NCI-H345 treated with DMSO at 0.1 percent for 48 hours (cell line): ENCODE data around the gene EXOC3.
A peak's percentile ranks its signal among the peaks of the same experiment; 100 is the strongest.
"Not testable (repeated sequence)": the region's sequence is repeated elsewhere in the genome, so short reads cannot be mapped to it uniquely, and the experiment has no call there.

ENCODE experiments used
- DNase-seq: peaks from one replicate; lab custom pipeline; 2025; ENCODE audit not compliant: unreplicated experiment; lab: John Stamatoyannopoulos, UW

The EXOC3 gene

DNA sequence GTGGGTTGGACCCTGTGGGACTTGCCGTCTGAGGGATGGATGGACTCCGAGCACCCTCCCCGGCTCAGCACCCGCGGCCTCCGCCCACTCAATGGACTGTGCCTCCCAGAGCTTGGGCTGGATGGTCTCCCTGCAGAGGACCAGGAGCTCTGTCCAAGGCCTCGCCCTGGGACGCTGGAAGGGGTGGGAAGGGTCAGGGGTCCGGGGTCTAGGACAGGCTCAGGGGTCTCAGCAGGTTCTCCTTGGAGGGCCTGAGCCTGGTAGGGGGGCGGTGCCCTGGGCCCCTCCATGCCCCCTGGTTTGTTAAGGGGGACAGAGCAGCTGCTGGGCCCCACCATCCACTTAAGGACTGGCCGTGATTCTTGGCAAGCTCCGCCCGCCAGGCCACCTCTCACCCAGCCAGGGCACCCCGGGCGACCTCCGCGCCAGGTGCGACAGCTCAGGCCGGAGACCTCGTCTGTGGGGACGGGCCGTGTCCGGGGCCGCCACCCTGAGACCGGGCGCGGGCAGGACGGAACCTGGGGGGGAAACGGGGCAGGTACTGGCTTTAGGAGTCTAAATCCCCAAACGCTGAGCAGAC is 29.2 kb downstream of the EXOC3 start:
- no peak for DNase-seq

DNA sequence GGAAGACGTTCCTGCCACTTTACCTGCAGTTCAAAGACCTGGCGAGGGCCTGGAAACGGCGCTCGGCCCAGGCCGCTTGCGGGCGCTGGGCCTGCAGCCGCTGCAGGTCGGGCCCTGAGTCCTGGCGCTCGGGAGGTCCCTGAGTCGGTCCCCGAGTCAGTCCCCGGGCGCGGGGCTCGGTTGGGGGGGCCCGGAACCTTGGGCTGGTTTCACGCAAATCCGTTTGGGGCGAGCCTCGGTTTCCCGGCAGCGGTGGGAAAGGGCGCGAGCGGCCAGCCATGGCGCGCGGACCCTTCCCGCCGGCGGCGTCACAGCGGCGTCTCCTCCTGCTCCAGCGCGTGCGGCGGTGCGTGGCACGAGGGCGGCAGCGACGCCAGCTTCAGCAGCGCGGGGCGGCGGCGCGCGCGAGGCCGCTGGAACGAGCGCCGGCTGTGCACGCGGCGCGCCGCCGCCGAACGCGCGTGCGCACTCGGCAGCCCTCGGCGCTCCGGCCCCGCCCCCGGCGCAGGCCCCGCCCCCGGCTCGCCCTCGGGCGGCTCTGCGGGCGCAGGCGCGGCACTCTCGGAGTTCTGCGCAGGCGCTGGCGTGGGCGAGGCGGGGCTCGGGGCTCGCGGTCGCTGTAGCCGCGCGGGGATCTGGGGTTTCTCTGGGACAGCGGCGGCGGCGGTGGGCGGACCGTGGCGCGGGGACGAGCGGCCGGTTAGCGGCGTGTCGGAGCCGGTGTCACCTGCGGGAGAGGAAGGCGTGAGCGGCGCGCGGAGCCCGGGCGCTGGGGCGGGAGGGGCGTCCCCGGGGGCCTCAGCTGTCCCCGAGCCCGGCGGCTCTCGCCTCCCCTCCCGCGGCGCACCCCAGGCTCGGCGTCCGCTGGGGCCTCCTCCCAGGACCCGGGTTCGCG is 29.9 kb downstream of the EXOC3 start:
- DNase-seq = peak; percentile 43

DNA sequence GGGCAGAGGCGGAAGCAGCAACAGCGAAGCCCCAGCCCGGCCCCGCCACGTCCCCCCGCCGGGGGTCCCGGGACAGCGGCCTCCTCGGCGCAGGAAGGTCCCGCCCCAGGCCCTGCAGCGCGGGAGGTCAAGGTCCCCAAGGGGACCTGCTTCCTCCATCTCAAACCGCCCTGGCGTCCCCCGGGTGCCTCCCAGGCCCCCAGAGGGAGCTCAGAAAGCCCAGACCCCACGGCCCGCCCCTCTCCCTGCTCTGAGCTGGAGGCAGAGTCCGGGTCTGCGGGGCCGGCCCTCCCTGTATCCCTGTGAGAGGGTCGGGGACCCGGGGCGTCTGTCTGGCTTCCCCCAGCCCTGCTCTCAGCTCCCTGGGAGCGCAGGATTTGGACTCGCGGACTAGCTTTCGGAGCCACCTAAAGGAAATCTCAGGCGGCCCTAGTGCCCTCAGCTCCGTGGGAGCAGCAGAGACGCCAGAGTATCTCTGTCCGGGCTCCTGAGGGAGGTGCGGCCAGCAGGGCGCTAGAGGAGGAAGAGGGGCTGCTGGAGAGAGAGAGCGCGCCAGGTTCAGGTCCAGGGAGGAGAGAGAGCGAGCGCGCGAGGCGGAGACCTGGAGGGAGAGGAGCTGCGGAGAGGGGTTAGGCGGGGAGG is 30.7 kb downstream of the EXOC3 start:
- DNase-seq = no peak

DNA sequence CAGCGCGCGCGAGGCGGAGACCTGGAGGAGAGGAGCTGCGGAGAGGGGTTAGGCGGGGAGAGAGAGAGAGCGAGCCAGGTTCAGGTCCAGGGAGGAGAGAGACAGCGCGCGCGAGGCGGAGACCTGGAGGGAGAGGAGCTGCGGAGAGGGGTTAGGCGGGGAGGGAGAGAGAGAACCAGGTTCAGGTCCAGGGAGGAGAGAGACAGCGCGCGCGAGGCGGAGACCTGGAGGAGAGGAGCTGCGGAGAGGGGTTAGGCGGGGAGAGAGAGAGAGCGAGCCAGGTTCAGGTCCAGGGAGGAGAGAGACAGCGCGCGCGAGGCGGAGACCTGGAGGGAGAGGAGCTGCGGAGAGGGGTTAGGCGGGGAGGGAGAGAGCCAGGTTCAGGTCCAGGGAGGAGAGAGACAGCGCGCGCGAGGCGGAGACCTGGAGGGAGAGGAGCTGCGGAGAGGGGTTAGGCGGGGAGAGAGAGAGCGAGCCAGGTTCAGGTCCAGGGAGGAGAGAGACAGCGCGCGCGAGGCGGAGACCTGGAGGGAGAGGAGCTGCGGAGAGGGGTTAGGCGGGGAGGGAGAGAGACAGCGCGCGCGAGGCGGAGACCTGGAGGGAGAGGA is 31.4 kb downstream of the EXOC3 start:
- not testable (repeated sequence) for DNase-seq

DNA sequence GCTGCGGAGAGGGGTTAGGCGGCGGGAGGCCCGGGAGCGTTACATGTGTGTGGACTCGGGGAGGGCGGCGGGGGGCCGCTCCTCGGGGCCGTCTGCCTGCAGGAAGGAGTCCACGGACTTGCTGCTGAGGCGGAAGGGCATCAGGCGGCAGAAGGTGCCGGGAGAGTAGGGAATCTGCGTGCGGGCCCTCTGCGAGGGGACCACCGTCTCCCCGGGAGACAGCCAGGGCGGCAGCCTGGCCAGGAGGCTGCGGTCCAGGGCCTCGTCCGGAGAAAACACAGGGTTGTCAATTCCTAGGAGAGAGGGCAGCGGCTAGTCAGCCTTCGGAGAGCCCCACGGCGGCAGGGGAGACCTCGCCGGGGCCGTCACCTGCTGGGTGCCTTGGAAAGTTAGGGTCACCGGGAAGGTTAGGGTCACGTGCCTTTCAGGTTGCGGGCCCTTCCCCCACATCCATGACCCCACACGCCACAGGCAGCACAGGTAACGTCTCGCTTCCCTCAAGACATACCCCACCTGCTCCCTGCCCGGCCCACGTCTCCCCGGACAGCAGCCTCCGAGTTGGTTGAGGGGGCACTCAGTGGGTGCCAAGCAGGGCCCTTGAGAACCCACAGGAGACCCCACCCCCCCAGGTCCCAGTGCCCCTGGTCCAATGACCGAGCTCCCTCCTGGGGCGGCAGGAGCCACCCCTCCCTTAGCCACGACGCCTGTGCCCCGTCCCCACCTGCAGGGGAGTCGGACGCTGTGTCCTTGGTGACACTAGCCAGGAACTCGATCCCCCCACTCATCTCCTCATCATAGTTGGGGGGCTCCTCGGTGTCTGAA is 32.1 kb downstream of the EXOC3 start:
- DNase-seq = no peak

DNA sequence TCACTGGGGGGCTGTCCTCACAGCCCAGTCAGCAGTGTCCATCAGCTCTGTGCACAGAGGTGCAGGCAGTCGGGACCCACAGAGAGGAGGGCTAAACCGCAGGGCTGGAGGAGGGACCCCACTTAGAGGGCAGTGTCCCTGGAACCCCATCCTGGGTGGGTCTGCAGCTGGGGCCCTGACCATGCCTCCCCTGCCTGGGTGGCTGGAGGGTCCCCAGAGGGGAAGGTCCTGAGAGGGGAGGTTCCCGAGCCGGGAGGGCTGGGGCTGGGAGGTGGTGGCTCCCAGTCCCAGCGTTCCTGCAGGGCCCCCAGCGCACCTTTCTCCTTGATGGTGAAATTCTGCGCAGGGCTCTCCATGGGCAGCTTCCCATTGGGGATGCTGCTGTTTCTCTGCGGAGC is 32.7 kb downstream of the EXOC3 start:
- DNase-seq = no peak

DNA sequence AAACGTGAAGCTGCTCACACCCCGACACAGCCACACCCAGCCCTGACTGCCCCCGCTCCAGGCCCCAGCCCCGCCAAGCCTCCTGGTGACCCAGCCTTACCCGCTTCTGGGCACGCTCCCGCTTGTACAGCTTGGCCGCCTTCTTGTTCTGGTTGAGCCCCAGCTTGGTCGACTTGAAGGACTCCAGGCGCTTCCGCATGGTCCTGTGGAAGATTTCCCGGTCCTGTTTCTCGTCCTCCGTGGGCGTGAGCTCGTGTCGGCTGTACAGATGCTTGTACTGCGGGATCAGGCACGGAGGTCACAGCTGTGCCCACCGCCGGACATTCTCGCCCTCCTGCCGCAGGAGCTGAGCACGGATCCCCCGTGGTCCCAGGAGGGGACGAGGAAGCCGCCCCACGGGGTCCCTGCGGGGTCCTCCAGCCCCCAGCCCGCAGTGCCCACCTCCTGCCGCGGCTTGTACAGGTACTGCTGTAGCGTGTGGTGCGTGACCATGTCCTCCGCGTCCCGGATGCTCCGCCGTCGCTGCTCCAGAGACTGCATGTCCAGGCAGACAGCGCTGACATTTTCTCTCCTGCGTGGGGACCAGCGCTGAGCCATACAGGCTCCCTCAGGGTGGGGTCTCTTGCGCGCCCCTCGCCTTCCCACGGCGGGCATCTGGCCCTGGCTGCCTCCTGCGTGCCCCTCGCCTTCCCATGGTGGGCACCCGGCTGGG is 33.3 kb downstream of the EXOC3 start:
- no peak for DNase-seq

DNA sequence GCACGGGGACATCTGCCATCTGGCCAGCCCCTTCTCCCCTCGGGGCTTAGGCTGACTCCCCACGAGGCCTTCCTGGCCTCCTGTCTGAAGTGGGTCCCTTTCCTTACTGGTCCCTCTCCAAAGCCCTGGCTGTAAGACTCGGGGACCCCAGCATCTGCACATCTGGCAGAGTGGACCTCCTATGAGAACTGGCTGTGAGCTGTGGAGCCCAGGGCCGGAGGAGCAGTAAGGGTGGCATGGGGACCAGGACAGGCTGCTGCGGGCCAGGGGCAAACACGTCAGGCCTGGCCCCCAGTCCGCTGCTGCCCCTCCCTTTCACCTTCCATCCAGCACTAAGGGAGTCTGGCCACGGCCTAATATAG is 33.8 kb downstream of the EXOC3 start:
- no peak for DNase-seq

DNA sequence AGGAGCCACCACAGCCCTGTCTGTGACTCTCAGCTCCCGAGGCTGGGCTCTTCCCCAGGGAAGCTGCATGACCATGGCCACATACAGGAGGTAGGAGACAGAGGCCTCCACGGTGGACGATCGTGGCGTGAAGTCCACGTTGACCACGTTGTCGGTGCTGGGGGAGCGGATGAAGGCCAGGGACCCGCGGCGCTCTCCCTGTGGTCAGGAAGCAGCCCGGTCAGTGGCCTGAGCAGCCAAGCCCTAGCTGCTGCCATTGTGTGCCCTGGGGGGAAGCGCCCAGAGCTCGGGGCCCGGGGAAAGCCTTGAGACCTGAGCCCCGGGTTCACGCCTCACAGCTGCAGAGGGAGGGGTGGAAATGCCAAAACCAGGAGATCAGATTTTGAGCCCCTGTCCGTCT is 34.3 kb downstream of the EXOC3 start:
- DNase-seq = no peak

DNA sequence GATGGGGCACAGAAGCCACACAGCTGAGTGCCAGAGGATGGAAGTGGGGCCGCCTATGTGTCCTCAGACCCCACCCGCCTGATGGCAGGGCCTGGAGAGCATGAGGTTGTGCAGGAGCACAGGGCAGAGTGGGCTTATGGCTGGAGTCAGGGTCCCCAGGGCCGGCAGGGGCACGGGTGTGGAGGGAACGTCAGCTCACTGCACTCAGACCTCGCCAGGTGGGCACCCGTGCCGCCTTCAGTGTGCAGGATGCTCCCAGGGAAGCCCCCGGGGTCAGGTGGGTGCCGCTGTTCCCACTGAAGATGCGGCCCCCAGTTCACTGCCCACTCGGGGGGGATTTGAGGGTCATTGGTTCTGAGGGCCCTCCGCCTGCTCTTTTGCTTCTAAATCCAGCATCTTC is 34.9 kb downstream of the EXOC3 start:
- DNase-seq = no peak

DNA sequence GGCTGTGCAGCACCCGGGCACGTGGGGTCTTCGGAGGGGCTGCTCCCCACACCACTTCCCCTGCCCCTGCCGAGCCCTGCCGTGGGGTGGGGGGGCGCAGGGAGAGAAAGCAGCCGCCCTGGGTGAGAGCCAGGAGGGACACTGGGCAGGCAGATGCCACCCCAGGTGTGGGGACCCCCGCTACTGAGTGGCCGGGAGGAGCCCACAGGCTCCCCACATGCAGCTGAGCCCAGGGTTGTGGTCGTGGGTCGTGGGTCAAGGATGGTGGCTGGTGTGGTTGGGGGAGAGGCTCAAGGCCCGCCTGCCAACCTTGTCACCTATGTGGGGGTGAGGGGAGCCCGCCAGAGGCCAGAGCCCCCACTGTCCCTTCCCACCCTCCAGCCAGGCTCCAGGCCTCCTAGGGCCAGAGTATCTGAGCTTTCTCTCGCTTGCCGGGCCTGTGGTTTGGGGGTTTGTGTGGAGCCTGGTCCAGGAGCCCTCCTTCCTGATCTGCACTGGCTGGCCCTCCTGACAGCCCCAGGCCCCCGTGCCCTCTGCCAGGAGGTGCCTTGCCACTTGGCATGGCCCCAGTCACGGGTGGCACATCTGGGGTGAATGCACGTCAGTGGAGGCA is 35.5 kb downstream of the EXOC3 start:
- no peak for DNase-seq

DNA sequence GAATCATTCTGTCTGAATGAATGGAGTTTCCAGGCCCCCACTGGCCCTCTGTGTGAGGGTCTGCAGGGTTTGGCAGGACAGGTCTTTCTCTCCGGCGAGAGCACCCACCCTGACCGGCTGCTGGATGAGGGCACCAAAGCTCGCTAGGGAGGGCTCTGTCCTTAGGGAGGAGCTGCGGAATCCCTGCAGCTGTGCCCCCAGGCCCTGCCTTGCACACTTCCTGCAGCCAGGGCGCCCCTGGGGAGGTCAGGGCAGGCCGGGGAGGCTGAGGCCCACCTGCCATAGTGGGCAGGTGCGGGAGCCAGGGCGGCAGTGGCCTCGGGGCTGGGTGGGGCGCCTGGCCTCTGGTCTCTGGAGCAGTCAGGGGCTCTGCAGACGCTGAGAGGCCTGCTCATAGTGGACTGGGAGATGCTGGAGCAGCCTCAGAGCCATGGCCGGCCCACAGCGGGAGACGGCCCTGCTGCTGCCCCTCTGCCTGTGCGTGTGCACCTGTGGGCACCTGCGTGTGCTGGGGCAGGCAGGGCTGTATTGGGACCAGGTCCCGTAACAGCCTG is 36.1 kb downstream of the EXOC3 start:
- no peak for DNase-seq

DNA sequence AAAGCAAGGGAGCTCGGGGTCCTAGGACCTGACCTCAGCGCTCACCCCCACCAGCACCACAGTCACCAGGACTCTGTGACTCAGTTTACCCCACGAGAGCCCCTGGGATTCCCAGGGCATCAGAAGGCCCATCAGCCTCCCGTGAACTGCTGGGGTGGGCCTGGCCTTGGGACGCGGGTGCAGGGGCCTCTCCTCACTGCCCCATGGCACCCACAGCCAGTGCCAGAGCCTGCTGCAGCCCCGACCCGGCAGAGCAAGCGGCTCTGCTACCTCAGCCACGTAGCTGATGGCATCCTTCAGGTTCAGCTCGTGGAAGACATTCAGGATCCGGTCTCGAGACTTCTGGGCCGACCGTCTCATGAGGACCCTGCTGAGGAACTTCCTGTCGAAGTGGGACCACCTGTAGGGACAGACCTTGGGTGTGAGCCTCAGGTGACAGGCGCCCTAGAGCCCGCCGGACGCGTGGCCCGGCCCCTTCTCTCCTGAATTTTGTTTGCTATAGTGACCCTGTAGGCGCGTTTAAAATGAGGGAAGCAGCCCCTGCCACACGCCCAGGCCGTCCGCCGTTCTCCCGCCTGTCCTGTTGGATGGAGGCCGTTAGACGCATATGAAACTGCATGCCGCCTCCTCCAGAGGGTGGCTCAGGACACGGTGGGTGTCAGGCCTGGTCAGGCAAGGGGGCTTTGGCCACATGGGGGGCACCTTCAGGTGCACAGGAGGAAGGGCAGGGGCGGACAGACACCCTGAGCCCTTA is 36.8 kb downstream of the EXOC3 start:
- no peak for DNase-seq

DNA sequence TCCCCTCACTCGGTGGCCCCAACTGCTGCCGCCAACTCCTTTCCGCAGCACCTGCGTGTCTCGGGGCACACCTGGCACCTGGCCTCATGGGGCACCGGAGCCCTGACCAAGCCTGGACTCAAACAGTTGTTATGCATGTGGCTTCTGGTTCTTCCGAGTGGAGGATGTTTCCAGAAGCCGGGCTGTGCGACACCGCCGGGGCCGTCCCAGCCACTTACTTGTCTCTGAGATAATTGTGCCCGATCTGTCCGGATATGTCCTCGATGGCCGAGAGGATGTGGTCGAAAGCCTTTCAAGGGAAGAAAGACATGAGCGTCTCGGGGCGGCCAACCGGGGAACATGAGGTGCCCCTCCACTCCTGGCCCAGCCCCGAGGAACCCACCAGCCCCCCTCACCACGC is 38.4 kb downstream of the EXOC3 start:
- no peak for DNase-seq

DNA sequence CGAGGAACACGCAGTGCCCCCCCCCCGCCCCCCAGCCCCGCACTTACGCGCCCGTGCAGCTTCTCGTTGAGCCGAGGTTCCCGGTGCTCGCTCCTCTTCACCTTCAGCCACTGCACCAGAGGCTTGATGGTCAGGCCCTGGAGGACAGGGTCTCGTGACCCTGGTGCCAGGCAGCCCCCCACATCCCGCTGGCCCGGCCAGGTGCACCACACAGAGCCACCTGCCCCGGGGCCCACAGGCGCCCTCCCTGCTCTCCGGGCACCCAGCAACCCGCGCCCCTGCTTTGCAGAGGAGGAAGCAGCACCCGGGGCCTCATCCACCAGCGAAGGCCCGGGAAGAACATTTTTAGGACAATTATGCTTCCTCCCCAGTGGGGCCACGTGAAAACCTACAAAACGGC is 39.0 kb downstream of the EXOC3 start:
- DNase-seq = no peak

DNA sequence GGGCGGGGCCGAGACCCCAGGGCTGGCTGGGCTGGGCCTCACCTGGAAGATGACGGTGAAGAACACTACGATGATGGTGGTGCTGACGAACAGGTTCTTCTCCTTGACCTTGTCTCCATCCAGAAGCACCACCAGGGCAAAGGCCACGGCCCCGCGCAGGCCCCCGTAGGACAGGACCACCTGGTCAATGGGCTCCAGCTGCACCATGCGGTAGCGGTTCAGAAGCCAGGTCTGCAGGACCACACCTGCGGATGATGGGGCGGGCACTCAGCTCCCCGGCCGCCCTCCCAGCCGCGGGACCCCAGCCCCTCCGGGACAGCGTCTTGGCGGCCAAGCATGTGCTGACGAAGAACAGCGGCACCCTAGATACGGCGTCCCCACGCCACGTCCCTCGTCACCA is 39.5 kb downstream of the EXOC3 start:
- DNase-seq = no peak

DNA sequence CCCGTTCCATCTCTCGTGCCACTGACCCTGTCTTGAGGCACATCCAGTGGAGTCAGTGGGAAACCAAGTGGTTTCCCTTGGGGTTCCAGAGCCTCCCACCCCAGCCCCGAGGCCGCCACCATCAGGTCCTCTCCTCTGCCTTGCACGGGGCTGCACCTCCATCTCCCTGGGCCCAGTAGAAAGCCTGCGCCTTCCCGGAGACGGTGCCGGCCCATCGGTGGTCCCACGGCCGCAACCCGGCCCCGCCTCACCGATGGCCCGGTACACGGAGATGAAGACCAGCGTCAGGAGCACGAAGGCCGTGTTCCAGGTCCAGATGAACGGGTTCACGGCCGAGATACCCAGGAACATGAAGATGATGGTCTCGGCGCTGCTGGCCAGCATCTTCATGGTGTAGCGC is 40.0 kb downstream of the EXOC3 start:
- DNase-seq = no peak

DNA sequence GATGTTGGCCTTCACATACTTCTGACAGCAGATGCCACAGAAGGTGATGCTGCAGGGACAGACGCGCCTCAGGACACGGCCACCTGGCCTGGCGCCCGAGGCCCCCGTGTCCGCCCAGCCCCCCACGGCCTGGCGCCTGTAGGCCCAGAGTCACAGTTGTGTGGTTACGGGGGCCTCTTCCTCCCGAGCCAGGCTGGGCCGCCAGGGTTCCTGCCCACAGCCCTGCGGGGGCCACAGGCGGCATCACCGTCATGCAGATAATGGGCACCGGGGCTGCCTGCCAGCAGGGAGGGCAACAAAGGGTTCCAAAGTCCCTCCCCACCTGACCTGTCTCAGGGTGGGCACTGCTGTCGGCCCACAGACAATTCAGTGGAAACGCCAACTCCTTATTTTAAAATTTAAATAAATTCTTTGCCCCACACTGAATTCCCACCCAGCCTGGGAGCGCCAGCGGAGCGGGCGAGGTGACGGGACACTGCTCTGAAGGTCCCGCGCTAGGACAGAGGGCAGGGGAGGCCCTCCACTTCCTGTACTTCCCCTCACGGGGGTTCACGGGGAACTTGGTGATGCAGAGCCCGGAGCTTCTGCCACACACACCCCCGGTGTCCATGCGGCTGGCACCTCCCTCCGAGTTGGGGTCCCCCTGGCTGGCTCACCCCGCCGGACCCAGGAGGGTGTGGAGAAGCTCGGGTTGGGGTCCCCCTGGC is 40.6 kb downstream of the EXOC3 start:
- DNase-seq = no peak
